Endothelial cell of umbilical vein (primary cell): Measurements from ENCODE around the gene MYH16. TPM values are rescaled to one million over a fixed set of nuclear protein-coding genes. Genes with fewer than 3 reads are reported as not detected.

Experiments used
- BruUV-seq: library from RNA; stranded (reverse); fragments of 400-500 nt; replicated peaks from 2 replicates; lab custom pipeline; 2021; lab: Mats Ljungman, UMichigan
- CTCF ChIA-PET: fragments of 300-600, 350-600 bp; sonication (Branson Sonifier 250); formaldehyde crosslinking; loops from one replicate; lab custom pipeline; 2021; ENCODE audit warnings: antibody characterized with exemption, inconsistent platforms; lab: Charles Lee
- POLR2A ChIA-PET: fragments of 300-600, 350-600 bp; sonication (Branson Sonifier 250); formaldehyde crosslinking; loops from one replicate; lab custom pipeline; 2021; ENCODE audit warnings: antibody characterized with exemption, inconsistent platforms; lab: Charles Lee
- DNase-seq: peaks from one replicate; pipeline ENCODE4 v3.0.0-alpha.2; 2011; ENCODE audit warnings: low read depth, low spot score
- FAIRE-seq: peaks from 2 replicates; lab custom pipeline; 2011; peaks lifted over from hg19 to GRCh38; lab: Jason Lieb, UNC
- H2AFZ ChIP-seq: 2 replicates; pipeline ENCODE4 v1.6.0; 2012; ENCODE audit warnings: low read depth, low read length, control low read depth, inconsistent platforms
- H3K27ac ChIP-seq: 2 replicates; pipeline ENCODE4 v1.5.1; 2011; ENCODE audit warnings: low read depth, mild to moderate bottlenecking, control low read depth, low read length, moderate library complexity; ENCODE audit not compliant: insufficient read depth
- H3K27me3 ChIP-seq, 2 experiments: 2 replicates each; pipeline versions ENCODE4 v1.6.0 to v1.6.1; 2011; ENCODE audit warnings: low read length in 2 of 2, mixed read lengths in 1 of 2; ENCODE audit not compliant: control insufficient read depth in 2 of 2, insufficient read depth in 2 of 2
- H3K36me3 ChIP-seq, 2 experiments: 2 replicates in 1 of 2; 3 replicates in 1 of 2; pipeline ENCODE4 v1.5.1; 2011; ENCODE audit warnings: low read length in 2 of 2, mild to moderate bottlenecking in 1 of 2, moderate library complexity in 1 of 2; ENCODE audit not compliant: control insufficient read depth in 2 of 2, insufficient read depth in 2 of 2; ENCODE audit errors: extremely low read depth in 1 of 2
- H3K4me1 ChIP-seq: 3 replicates; pipeline ENCODE4 v1.5.1; 2011; ENCODE audit warnings: mild to moderate bottlenecking, low read length; ENCODE audit not compliant: control insufficient read depth, insufficient read depth; ENCODE audit errors: extremely low read depth
- H3K4me2 ChIP-seq: 2 replicates; pipeline ENCODE4 v1.6.1; 2011; ENCODE audit warnings: low read length, control low read depth, mixed read lengths; ENCODE audit not compliant: insufficient read depth
- H3K4me3 ChIP-seq, 3 experiments: fragments of 200-600 bp in 1 of 3; sonication (generic), shearing (Covaris generic) in 1 of 3; replicated peaks in 1 of 3; 2 replicates each; pipeline ENCODE4 v1.5.1; 2011 to 2016; ENCODE audit warnings: control low read depth in 3 of 3, low read length in 3 of 3, mild to moderate bottlenecking in 2 of 3, inconsistent platforms in 1 of 3, low read depth in 1 of 3, moderate library complexity in 1 of 3; ENCODE audit not compliant: insufficient read depth in 1 of 3
- H3K79me2 ChIP-seq: 2 replicates; pipeline ENCODE4 v1.6.0; 2012; ENCODE audit warnings: low read length, inconsistent platforms; ENCODE audit not compliant: control insufficient read depth, insufficient read depth
- H3K9ac ChIP-seq: replicated peaks from 2 replicates; pipeline ENCODE3; 2011; ENCODE audit warnings: low read length, control low read depth; ENCODE audit not compliant: insufficient read depth; ENCODE audit errors: extremely low read depth
- H3K9me1 ChIP-seq: replicated peaks from 3 replicates; pipeline ENCODE4 v1.6.0; 2011; ENCODE audit warnings: mild to moderate bottlenecking, low read length; ENCODE audit not compliant: control insufficient read depth, insufficient read depth; ENCODE audit errors: extremely low read depth
- H3K9me3 ChIP-seq: replicated peaks from 2 replicates; pipeline ENCODE4 v1.5.1; 2012; ENCODE audit warnings: low read length, inconsistent platforms; ENCODE audit not compliant: control insufficient read depth, insufficient read depth
- H4K20me1 ChIP-seq: replicated peaks from 2 replicates; pipeline ENCODE3; 2011; ENCODE audit warnings: mild to moderate bottlenecking, low read length; ENCODE audit not compliant: control insufficient read depth, insufficient read depth; ENCODE audit errors: extremely low read depth
- EZH2 ChIP-seq: IDR thresholded peaks from 2 replicates; pipeline ENCODE4 v1.6.1; 2012; ENCODE audit warnings: borderline replicate concordance, low read depth, mild to moderate bottlenecking, moderate library complexity, low read length, inconsistent platforms; ENCODE audit not compliant: severe bottlenecking
- FOS ChIP-seq: IDR thresholded peaks from 2 replicates; pipeline ENCODE4 v1.6.1; 2011; ENCODE audit warnings: mild to moderate bottlenecking, low read length, moderate library complexity, borderline replicate concordance; ENCODE audit not compliant: insufficient read depth
- GATA2 ChIP-seq: IDR thresholded peaks from 2 replicates; pipeline ENCODE4 v1.7.0; 2011; ENCODE audit warnings: low read depth, mild to moderate bottlenecking, moderate library complexity, mixed read lengths, low read length; ENCODE audit not compliant: insufficient read length, insufficient read depth
- JUN ChIP-seq: IDR thresholded peaks from 2 replicates; pipeline ENCODE4 v1.6.1; 2011; ENCODE audit warnings: borderline replicate concordance, low read depth; ENCODE audit not compliant: insufficient read length, insufficient read depth
- MYC ChIP-seq: IDR thresholded peaks from one replicate; pipeline ENCODE4 v1.6.1; 2011; ENCODE audit warnings: mild to moderate bottlenecking, low read depth, low read length
- POLR2A ChIP-seq: IDR thresholded peaks from 2 replicates; pipeline ENCODE4 v1.6.1; 2012; ENCODE audit warnings: low read depth, mild to moderate bottlenecking, control low read depth, low read length
- POLR2AphosphoS5 ChIP-seq: IDR thresholded peaks from 2 replicates; pipeline ENCODE4 v1.6.1; 2012; ENCODE audit warnings: low read depth, mild to moderate bottlenecking, control low read depth, low read length, moderate library complexity; ENCODE audit not compliant: insufficient read depth
- dilution Hi-C: fragments of 300-500 bp; cut with MboI; formaldehyde crosslinking; loops from one replicate; pipeline ENCODE4 v1.15.0; 2019; ENCODE audit warnings: low sequenced_read_pairs; ENCODE audit not compliant: extremely low pct_ligation_motif_present
- intact Hi-C: fragments of 100-400 bp; cut with micrococcal nuclease; formaldehyde crosslinking; loops from one replicate; pipeline ENCODE4 v1.10.0; 2022
- polyA plus RNA-seq, 4 experiments: library from polyadenylated mRNA; depleted of rRNA in 3 of 4; stranded (reverse) in 3 of 4; unstranded in 1 of 4; fragments of >200 nt; gene quantifications; 2 replicates each; pipeline versions ENCODE4 v1.2.1 to v1.2.3, GENCODE V29; 2011 to 2012; ENCODE audit warnings: missing spikeins in 1 of 4
- total RNA-seq: library from RNA; stranded (reverse); gene quantifications from 2 replicates; pipeline ENCODE4 v1.2.3, GENCODE V29; 2021
- TF ChIP-seq, protein P1 (sequence below), 2 donors: IDR thresholded peaks; 1 replicate in 1 of 2; 2 replicates in 1 of 2; pipeline ENCODE4 v1.5.1; 2011; ENCODE audit warnings: low read length in 2 of 2, mild to moderate bottlenecking in 2 of 2, moderate library complexity in 2 of 2, control low read depth in 1 of 2, inconsistent platforms in 1 of 2, low read depth in 1 of 2; ENCODE audit not compliant: insufficient read depth in 1 of 2; ENCODE audit errors: extremely low read depth in 1 of 2
- TF ChIP-seq, protein P2 (sequence below): IDR thresholded peaks from 2 replicates; pipeline ENCODE4 v1.6.1; 2011; ENCODE audit not compliant: insufficient read depth, insufficient read length

MYH16 gene
- total and polyA plus RNA-seq, 2 donors (not counting 3 experiments of a cell fraction or from before 2014, with no cell fraction given) = 0.01 to 0.11 TPM

DNA sequence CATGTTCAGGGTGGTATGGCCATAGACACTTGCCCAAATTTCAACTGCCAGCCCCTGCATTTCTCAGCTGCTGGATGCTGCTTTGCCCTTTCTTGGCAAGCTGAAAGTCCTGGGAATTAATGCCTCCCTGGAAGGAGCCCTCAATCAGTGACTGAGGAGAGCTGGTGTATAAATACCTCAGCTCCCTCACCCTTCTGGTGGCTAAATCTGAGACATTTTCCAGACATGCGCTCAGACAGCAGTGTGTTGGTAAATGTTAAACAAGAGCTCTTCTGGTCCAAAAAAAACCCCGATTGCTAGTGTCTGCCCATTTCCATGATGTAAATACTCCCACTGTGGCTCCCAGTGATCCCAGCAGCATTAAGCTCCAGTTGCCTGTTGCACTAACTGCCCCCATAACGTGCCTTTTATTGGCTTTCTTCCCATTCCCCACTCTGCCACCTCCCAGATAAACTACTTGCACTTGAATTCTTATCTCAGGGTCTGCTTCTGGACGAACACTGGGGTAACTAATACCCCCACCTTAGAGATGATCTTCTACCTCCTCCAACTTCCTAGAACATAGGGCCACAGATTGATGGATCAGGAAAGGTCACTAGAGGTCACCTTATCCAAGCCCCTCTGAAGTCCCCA lies 6.7 kb upstream of the MYH16 start:
- no peaks in the 10 kb centered on the region for H4K20me1 ChIP-seq
- H3K9me3 ChIP-seq = no peaks in the 10 kb centered on the region
- H3K27ac ChIP-seq = no peak overlapping the region
- no peak for TF ChIP-seq MYC
- TF ChIP-seq FOS = no peak
- no peak for TF ChIP-seq POLR2A
- TF ChIP-seq JUN = no peak
- TF ChIP-seq, protein P1, sequence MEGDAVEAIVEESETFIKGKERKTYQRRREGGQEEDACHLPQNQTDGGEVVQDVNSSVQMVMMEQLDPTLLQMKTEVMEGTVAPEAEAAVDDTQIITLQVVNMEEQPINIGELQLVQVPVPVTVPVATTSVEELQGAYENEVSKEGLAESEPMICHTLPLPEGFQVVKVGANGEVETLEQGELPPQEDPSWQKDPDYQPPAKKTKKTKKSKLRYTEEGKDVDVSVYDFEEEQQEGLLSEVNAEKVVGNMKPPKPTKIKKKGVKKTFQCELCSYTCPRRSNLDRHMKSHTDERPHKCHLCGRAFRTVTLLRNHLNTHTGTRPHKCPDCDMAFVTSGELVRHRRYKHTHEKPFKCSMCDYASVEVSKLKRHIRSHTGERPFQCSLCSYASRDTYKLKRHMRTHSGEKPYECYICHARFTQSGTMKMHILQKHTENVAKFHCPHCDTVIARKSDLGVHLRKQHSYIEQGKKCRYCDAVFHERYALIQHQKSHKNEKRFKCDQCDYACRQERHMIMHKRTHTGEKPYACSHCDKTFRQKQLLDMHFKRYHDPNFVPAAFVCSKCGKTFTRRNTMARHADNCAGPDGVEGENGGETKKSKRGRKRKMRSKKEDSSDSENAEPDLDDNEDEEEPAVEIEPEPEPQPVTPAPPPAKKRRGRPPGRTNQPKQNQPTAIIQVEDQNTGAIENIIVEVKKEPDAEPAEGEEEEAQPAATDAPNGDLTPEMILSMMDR (IDR thresholded peaks at IDR 0.05; ENCODE audit: extremely low read depth in 1 of 2, insufficient read depth in 1 of 2, low read depth in 1 of 2, low read length in 2 of 2) = no peak
- no peak for TF ChIP-seq EZH2
- TF ChIP-seq, protein P2, sequence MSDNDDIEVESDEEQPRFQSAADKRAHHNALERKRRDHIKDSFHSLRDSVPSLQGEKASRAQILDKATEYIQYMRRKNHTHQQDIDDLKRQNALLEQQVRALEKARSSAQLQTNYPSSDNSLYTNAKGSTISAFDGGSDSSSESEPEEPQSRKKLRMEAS = no peak
- TF ChIP-seq POLR2AphosphoS5 = no peak
- no peak for TF ChIP-seq GATA2
- H3K79me2 ChIP-seq = no peaks in the 10 kb centered on the region
- dilution Hi-C loops = no loop called here
- no peaks in the 10 kb centered on the region for H3K9me1 ChIP-seq
- ChIA-PET CTCF (interaction anchor here (0.8 to 1.5 kb wide), 2 partner anchors 8 to 74 kb away, joined by 4 read pairs; no protein-coding TSS in a partner anchor), POLR2A (no interaction called here)
- DNase-seq = no peak
- no peak overlapping the region for H3K4me3 ChIP-seq
- no peak overlapping the region for H3K4me2 ChIP-seq
- BruUV-seq = no TSS peak
- no peaks in the 10 kb centered on the region for H3K36me3 ChIP-seq
- no peak overlapping the region for H3K9ac ChIP-seq
- no peak for FAIRE-seq
- intact Hi-C loops = no loop called here
- no peak overlapping the region for H2AFZ ChIP-seq
- H3K4me1 ChIP-seq = peaks cover 16% of the 10 kb centered on the region
- peaks cover 0 to 2% of the 10 kb centered on the region in 2 experiments for H3K27me3 ChIP-seq
